Liver (tissue), 9 donors: ENCODE results near the gene FER1L5. TPM values are rescaled to one million over a fixed set of nuclear protein-coding genes. Genes with fewer than 3 reads are reported as not detected.

Experiments used
- DNase-seq: peaks from one replicate; pipeline ENCODE4 v3.0.0-alpha.2; 2017; ENCODE audit warnings: low spot score
- H3K27ac ChIP-seq, 2 donors: one replicate each; pipeline ENCODE4 v1.7.0; 2013; ENCODE audit warnings: inconsistent platforms in 2 of 2, low read length in 2 of 2, control low read depth in 1 of 2, low read depth in 1 of 2, mild to moderate bottlenecking in 1 of 2
- H3K27me3 ChIP-seq, 4 donors: one replicate each; pipeline versions ENCODE4 v1.6.1 to v1.7.0; 2013; ENCODE audit warnings: low read length in 3 of 4, inconsistent platforms in 1 of 4, mild to moderate bottlenecking in 1 of 4, moderate library complexity in 1 of 4; ENCODE audit not compliant: control insufficient read depth in 4 of 4, insufficient read depth in 4 of 4
- H3K36me3 ChIP-seq, 4 donors: one replicate each; pipeline versions ENCODE4 v1.6.1 to v1.7.0; 2013; ENCODE audit warnings: low read length in 3 of 4, mild to moderate bottlenecking in 3 of 4, low read depth in 1 of 4, moderate library complexity in 1 of 4; ENCODE audit not compliant: control insufficient read depth in 4 of 4, insufficient read depth in 3 of 4
- H3K4me1 ChIP-seq, 4 donors: one replicate each; pipeline versions ENCODE4 v1.6.1 to v1.7.0; 2013; ENCODE audit warnings: low read length in 3 of 4, mild to moderate bottlenecking in 3 of 4, moderate library complexity in 1 of 4; ENCODE audit not compliant: control insufficient read depth in 4 of 4, insufficient read depth in 4 of 4
- H3K4me3 ChIP-seq, 3 donors: one replicate each; pipeline versions ENCODE4 v1.6.1 to v1.7.0; 2013; ENCODE audit warnings: low read length in 3 of 3, control low read depth in 1 of 3, low read depth in 1 of 3, mild to moderate bottlenecking in 1 of 3
- H3K9ac ChIP-seq, 2 donors: one replicate each; pipeline ENCODE4 v1.7.0; 2013; ENCODE audit warnings: low read length in 2 of 2, mild to moderate bottlenecking in 2 of 2, moderate library complexity in 2 of 2, control low read depth in 1 of 2, low read depth in 1 of 2
- H3K9me3 ChIP-seq, 4 donors: one replicate each; pipeline versions ENCODE4 v1.6.1 to v1.7.0; 2013; ENCODE audit warnings: low read length in 3 of 4; ENCODE audit not compliant: control insufficient read depth in 4 of 4
- EGR1 ChIP-seq, 2 donors: IDR thresholded peaks; 2 replicates each; pipeline ENCODE4 v1.6.1; 2016 to 2018; ENCODE audit warnings: antibody characterized with exemption in 2 of 2, low read depth in 2 of 2
- FOXA2 ChIP-seq: IDR thresholded peaks from 2 replicates; pipeline ENCODE4 v1.6.1; 2016; ENCODE audit warnings: antibody characterized with exemption
- GABPA ChIP-seq, 2 donors: IDR thresholded peaks in 1 of 2; conservative IDR thresholded peaks in 1 of 2; 2 replicates each; pipeline ENCODE4 v1.6.1; 2016; ENCODE audit warnings: antibody characterized with exemption in 2 of 2, mild to moderate bottlenecking in 1 of 2, moderate library complexity in 1 of 2
- HNF4A ChIP-seq, 2 donors: conservative IDR thresholded peaks; 2 replicates each; pipeline ENCODE4 v1.6.1; 2016; ENCODE audit warnings: antibody characterized with exemption in 2 of 2, mild to moderate bottlenecking in 2 of 2
- RAD21 ChIP-seq, 2 donors: IDR thresholded peaks; 2 replicates each; pipeline ENCODE4 v1.6.1; 2016; ENCODE audit warnings: antibody characterized with exemption in 2 of 2, mild to moderate bottlenecking in 2 of 2
- RXRA ChIP-seq, 2 donors: IDR thresholded peaks; 2 replicates each; pipeline ENCODE4 v1.6.1; 2017 to 2018; ENCODE audit warnings: antibody characterized with exemption in 2 of 2, mild to moderate bottlenecking in 1 of 2
- YY1 ChIP-seq: IDR thresholded peaks from 2 replicates; pipeline ENCODE4 v1.6.1; 2016; ENCODE audit warnings: antibody characterized with exemption, mild to moderate bottlenecking
- WGBS: extraction: QIAGEN DNeasy Blood & Tissue Kit; methylation state at CpG from one replicate; pipeline ENCODE4 v1.1.7; 2013; 5-methylcytosine and 5-hydroxymethylcytosine counted together
- polyA plus RNA-seq, 2 donors: library from polyadenylated mRNA; stranded (reverse) in 1 of 2; unstranded in 1 of 2; fragments of 200-250 nt in 1 of 2; fragments of >200 nt in 1 of 2; fragmentation: Nextera tagmentation in 1 of 2; extraction: Ambion mirVana in 1 of 2; gene quantifications; one replicate each; pipeline versions ENCODE4 v1.2.1 to v1.2.3, GENCODE V29; 2013 to 2015
- total RNA-seq, 2 donors: library from RNA; depleted of rRNA; stranded (reverse); fragments of >200 nt; gene quantifications; one replicate each; pipeline ENCODE4 v1.2.3, GENCODE V29; 2014
- TF ChIP-seq, protein P1 (sequence below): IDR thresholded peaks from 2 replicates; pipeline ENCODE4 v1.6.1; 2016; ENCODE audit warnings: antibody characterized with exemption, mild to moderate bottlenecking
- TF ChIP-seq, protein P2 (sequence below): IDR thresholded peaks from 2 replicates; pipeline ENCODE4 v1.6.1; 2016; ENCODE audit warnings: antibody characterized with exemption
- donor health status: healthy.
- donor health status: healthy.
- donor health status: healthy.
- donor health status: healthy.
- donor health status: healthy.

FER1L5 gene
- total and polyA plus RNA-seq, 4 donors: under 0.01 TPM; not detected in 3

DNA sequence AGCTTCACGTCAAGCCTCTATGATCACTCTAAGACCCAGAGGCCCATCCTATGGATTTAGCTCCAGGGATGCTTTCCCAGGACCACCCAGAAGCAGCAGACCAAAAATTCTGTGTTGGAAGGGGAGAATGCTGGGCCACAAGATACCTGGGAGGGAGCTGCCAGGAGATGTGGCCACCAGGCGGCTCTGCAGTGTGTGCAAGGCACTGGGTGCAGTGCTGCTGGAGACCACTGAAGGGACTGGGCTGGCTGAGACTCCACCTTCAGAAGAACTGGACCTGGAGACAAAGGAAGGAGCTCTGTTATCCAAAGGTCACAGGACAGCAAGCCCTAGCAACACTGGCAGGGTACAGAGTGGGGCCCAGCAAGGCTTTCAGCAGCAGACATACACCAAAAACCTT, 38.5 kb upstream of the FER1L5 start:
- Histone ChIP-seq H3K27ac (no peak overlapping the region), H3K4me1 (peaks cover 6 to 17% (median 14%) of the 10 kb centered on the region in 4 donors), H3K9ac (no peak overlapping the region), H3K9me3 (no peaks in the 10 kb centered on the region), H3K36me3 (peaks cover 16 to 84% (median 68%) of the 10 kb centered on the region in 4 donors), H3K4me3 (no peak overlapping the region), H3K27me3 (no peaks in the 10 kb centered on the region)
- 96% methylated on average over 2 of the region's 2 CpGs for WGBS
- TF ChIP-seq, protein P1, sequence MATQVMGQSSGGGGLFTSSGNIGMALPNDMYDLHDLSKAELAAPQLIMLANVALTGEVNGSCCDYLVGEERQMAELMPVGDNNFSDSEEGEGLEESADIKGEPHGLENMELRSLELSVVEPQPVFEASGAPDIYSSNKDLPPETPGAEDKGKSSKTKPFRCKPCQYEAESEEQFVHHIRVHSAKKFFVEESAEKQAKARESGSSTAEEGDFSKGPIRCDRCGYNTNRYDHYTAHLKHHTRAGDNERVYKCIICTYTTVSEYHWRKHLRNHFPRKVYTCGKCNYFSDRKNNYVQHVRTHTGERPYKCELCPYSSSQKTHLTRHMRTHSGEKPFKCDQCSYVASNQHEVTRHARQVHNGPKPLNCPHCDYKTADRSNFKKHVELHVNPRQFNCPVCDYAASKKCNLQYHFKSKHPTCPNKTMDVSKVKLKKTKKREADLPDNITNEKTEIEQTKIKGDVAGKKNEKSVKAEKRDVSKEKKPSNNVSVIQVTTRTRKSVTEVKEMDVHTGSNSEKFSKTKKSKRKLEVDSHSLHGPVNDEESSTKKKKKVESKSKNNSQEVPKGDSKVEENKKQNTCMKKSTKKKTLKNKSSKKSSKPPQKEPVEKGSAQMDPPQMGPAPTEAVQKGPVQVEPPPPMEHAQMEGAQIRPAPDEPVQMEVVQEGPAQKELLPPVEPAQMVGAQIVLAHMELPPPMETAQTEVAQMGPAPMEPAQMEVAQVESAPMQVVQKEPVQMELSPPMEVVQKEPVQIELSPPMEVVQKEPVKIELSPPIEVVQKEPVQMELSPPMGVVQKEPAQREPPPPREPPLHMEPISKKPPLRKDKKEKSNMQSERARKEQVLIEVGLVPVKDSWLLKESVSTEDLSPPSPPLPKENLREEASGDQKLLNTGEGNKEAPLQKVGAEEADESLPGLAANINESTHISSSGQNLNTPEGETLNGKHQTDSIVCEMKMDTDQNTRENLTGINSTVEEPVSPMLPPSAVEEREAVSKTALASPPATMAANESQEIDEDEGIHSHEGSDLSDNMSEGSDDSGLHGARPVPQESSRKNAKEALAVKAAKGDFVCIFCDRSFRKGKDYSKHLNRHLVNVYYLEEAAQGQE: no peak
- no peak for DNase-seq

DNA sequence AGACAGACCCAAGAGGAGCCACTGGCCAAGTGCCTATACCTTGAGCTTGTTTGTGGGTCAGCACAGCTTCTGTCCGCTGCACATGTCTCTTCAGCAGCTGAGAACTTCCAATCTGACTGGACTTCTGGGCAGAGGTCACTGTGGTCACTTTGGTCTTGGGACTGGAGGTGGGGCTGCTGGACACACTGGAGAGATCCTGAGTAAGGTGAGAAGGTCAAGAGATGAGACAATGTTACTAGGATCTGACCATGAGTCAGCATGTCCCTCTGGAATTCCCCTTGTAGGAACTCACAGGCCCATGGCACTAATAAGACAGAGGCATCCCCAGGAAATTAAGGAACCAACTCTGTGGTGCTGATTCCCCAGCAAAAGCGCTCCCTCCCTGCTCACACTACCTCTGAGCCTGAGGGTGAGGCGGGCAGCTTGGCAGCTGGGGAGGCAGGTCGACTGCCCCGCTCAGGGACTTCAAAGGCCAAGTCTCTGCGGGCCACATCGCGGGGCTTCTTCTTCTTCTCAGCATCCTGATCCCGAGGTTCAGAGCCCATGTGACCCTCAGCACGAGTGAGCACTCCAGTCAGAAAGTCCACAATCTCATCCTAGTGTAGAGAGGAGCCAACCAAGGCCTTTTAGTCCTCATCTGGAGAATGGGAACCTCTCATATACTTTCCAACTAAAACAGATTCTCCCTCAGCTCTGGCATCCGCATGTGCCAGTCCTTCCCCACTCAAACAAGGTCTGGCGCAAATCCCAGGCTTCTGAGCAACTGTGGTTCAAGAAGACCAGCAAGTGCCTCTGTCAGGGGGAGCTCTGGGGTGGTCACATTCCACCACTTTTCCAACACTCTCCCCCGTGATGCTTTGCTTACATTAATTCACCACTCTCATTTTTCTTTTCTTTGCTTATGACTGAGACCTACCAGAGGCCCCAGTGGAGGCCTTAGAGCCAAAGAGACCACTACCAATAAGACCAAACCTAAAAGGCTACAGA, 33.8 kb upstream of the FER1L5 start:
- no peak for DNase-seq
- H3K27ac ChIP-seq: no peak overlapping the region
- TF ChIP-seq HNF4A (conservative IDR thresholded peaks at IDR 0.05) (peak; percentile 27 to 37), FOXA2 (no peak)
- no peak overlapping the region for H3K9ac ChIP-seq
- no peaks in the 10 kb centered on the region for H3K9me3 ChIP-seq
- H3K4me1 ChIP-seq: no peaks in the 10 kb centered on the region
- H3K4me3 ChIP-seq: no peak overlapping the region
- 93% methylated on average over 13 of the region's 13 CpGs for WGBS
- H3K27me3 ChIP-seq: no peaks in the 10 kb centered on the region
- H3K36me3 ChIP-seq: peaks cover 18 to 92% (median 81%) of the 10 kb centered on the region in 4 donors

DNA sequence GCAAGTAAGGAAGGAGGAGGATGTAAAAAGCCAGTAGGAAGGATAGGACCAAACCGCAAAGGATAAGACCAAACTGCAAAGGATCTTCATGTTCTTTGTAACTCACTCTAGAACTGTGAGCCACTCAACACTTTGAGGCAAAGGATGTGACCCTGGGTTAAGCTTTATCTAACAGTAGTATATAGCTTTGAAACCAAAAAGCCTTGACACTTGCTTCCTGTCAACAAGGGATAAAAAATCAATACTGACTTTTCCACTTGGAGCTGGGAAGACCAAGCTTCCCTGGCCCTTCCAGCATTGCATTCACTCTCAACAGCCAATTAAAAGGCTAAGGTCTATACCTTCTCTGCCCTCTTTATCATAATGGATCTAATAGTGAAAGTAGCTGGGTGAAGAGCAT, 26.4 kb upstream of the FER1L5 start:
- Histone ChIP-seq H3K36me3 (peaks cover 7 to 31% (median 21%) of the 10 kb centered on the region in 4 donors), H3K27ac (no peak overlapping the region), H3K9ac (no peak overlapping the region), H3K4me1 (peaks cover 6 to 15% (median 9%) of the 10 kb centered on the region in 4 donors), H3K4me3 (no peak overlapping the region), H3K9me3 (no peaks in the 10 kb centered on the region), H3K27me3 (no peaks in the 10 kb centered on the region)
- TF ChIP-seq RXRA (IDR thresholded peaks at IDR 0.05) (peak in 1 of 2 donors; percentile 40), RAD21 (IDR thresholded peaks at IDR 0.05) (no peak), YY1 (no peak), GABPA (IDR thresholded peaks at IDR 0.05 in 1 of 2, conservative IDR thresholded peaks at IDR 0.05 in 1 of 2) (no peak), HNF4A (conservative IDR thresholded peaks at IDR 0.05) (peak in 1 of 2 donors; percentile 42), EGR1 (IDR thresholded peaks at IDR 0.05; ENCODE audit: low read depth in 2 of 2) (no peak)
- TF ChIP-seq, protein P2, sequence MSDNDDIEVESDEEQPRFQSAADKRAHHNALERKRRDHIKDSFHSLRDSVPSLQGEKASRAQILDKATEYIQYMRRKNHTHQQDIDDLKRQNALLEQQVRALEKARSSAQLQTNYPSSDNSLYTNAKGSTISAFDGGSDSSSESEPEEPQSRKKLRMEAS: no peak
- TF ChIP-seq, protein P1: no peak
- WGBS: 87% methylated on average over 1 of the region's 1 CpG
- DNase-seq: no peak
